SK-N-SH (cell line): ENCODE results near the gene COL28A1. TPM values are rescaled to one million over a fixed set of nuclear protein-coding genes. Genes with fewer than 3 reads are reported as not detected.

Experiments
- CTCF ChIA-PET: fragments of 300-600, 350-600 bp; formaldehyde crosslinking; extraction: SDS; loops from one replicate; lab custom pipeline; 2021; lab: Yijun Ruan, JAX
- POLR2A ChIA-PET: fragments of 350-600 bp; sonication (Branson Sonifier 250); formaldehyde crosslinking; extraction: SDS; loops from one replicate; lab custom pipeline; 2020; ENCODE audit warnings: antibody characterized with exemption, inconsistent platforms; lab: Yijun Ruan, JAX
- DNase-seq: peaks from one replicate; pipeline ENCODE4 v3.0.0; 2012
- H2AFZ ChIP-seq: fragments of 200-600 bp; sonication (generic); 2 replicates; pipeline ENCODE4 v1.8.1; 2016; ENCODE audit warnings: antibody characterized with exemption, mild to moderate bottlenecking, low read depth
- H3F3A ChIP-seq: fragments of 200-600 bp; sonication (generic); replicated peaks from 2 replicates; pipeline ENCODE3; 2016; ENCODE audit warnings: antibody characterized with exemption, mild to moderate bottlenecking; ENCODE audit not compliant: insufficient read depth
- H3K27ac ChIP-seq, 2 experiments: fragments of 200-500 bp in 1 of 2; fragments of 200-600 bp in 1 of 2; sonication (Bioruptor generic) in 1 of 2; sonication (generic), shearing (Covaris generic) in 1 of 2; 2 replicates each; pipeline versions ENCODE4 v1.5.1 to v1.6.1; 2014 to 2016; ENCODE audit warnings: low read depth in 2 of 2, inconsistent platforms in 1 of 2, low read length in 1 of 2, mild to moderate bottlenecking in 1 of 2, mixed read lengths in 1 of 2
- H3K27me3 ChIP-seq: fragments of 200-600 bp; sonication (generic), shearing (Covaris generic); 2 replicates; pipeline ENCODE4 v1.6.1; 2016; ENCODE audit warnings: mixed run types; ENCODE audit not compliant: insufficient read depth
- H3K36me3 ChIP-seq, 2 experiments: fragments of 200-500 bp in 1 of 2; fragments of 200-600 bp in 1 of 2; sonication (Bioruptor generic) in 1 of 2; sonication (generic) in 1 of 2; replicated peaks in 1 of 2; 2 replicates each; pipeline versions ENCODE3 to v1.5.1; 2014 to 2016; ENCODE audit warnings: low read length in 1 of 2, mild to moderate bottlenecking in 1 of 2; ENCODE audit not compliant: insufficient read depth in 2 of 2, control insufficient read depth in 1 of 2
- H3K4me1 ChIP-seq, 2 experiments: fragments of 200-500 bp in 1 of 2; fragments of 200-600 bp in 1 of 2; sonication (Bioruptor generic) in 1 of 2; sonication (generic), shearing (Covaris generic) in 1 of 2; 2 replicates each; pipeline versions ENCODE4 v1.5.1 to v1.6.1; 2014 to 2016; ENCODE audit warnings: low read depth in 1 of 2, low read length in 1 of 2, mixed run types in 1 of 2; ENCODE audit not compliant: insufficient read depth in 2 of 2, control insufficient read depth in 1 of 2
- H3K4me2 ChIP-seq: fragments of 200-600 bp; sonication (generic), shearing (Covaris generic); 2 replicates; pipeline ENCODE4 v1.6.1; 2017; ENCODE audit warnings: mixed run types
- H3K4me3 ChIP-seq, 2 experiments: fragments of 200-500 bp in 1 of 2; fragments of 200-600 bp in 1 of 2; sonication (Bioruptor generic) in 1 of 2; sonication (generic), shearing (Covaris generic) in 1 of 2; 2 replicates each; pipeline versions ENCODE4 v1.5.1 to v1.8.1; 2014 to 2016; ENCODE audit warnings: low read depth in 2 of 2, inconsistent platforms in 1 of 2, low read length in 1 of 2, mild to moderate bottlenecking in 1 of 2, mixed read lengths in 1 of 2, moderate library complexity in 1 of 2
- H3K79me2 ChIP-seq: fragments of 200-600 bp; sonication (generic); 2 replicates; pipeline ENCODE4 v1.8.1; 2017; ENCODE audit warnings: mild to moderate bottlenecking; ENCODE audit not compliant: insufficient read depth
- H3K9ac ChIP-seq: fragments of 200-600 bp; sonication (generic); 2 replicates; pipeline ENCODE4 v1.6.1; 2017; ENCODE audit warnings: mixed run types
- H3K9me2 ChIP-seq: fragments of 200-600 bp; sonication (generic); 2 replicates; pipeline ENCODE4 v1.6.1; 2017; ENCODE audit warnings: mixed run types
- H3K9me3 ChIP-seq: fragments of 200-600 bp; sonication (generic); 2 replicates; pipeline ENCODE4 v1.6.1; 2017; ENCODE audit warnings: mixed run types, mild to moderate bottlenecking, moderate library complexity
- H4K20me1 ChIP-seq: fragments of 200-600 bp; sonication (generic); 2 replicates; pipeline ENCODE4 v1.6.1; 2017; ENCODE audit warnings: mild to moderate bottlenecking, mixed run types; ENCODE audit not compliant: insufficient read depth
- CHD2 ChIP-seq: fragments of 150-350 bp; IDR thresholded peaks from 2 replicates; pipeline ENCODE4 v1.6.1; 2018; ENCODE audit warnings: low read length; ENCODE audit not compliant: partially characterized antibody
- ELF1 ChIP-seq: IDR thresholded peaks from 2 replicates; pipeline ENCODE4 v1.4.0; 2012
- EP300 ChIP-seq, 2 experiments: IDR thresholded peaks; 2 replicates each; pipeline versions ENCODE4 v1.4.0 to v1.6.1; 2012; ENCODE audit warnings: borderline replicate concordance in 1 of 2, low read depth in 1 of 2, low read length in 1 of 2
- GATA2 ChIP-seq: sonication (generic); formaldehyde crosslinking; IDR thresholded peaks from 2 replicates; pipeline ENCODE4 v1.5.0; 2020; ENCODE audit warnings: mild to moderate bottlenecking, missing genetic modification reagents
- JUND ChIP-seq: IDR thresholded peaks from 2 replicates; pipeline ENCODE4 v1.4.0; 2012
- MXI1 ChIP-seq: IDR thresholded peaks from 2 replicates; pipeline ENCODE4 v1.6.1; 2012; ENCODE audit warnings: mild to moderate bottlenecking, low read depth, low read length, improper control_type of control experiment
- RAD21 ChIP-seq: IDR thresholded peaks from 2 replicates; pipeline ENCODE4 v1.6.1; 2012; ENCODE audit warnings: mild to moderate bottlenecking, low read length
- RFX5 ChIP-seq: IDR thresholded peaks from 2 replicates; pipeline ENCODE4 v1.6.1; 2012; ENCODE audit warnings: mild to moderate bottlenecking, improper control_type of control experiment, low read length
- SIN3A ChIP-seq: IDR thresholded peaks from 2 replicates; pipeline ENCODE4 v1.6.1; 2012; ENCODE audit warnings: low read depth, mild to moderate bottlenecking, low read length, moderate library complexity, borderline replicate concordance
- TAF1 ChIP-seq: IDR thresholded peaks from 2 replicates; pipeline ENCODE4 v1.6.1; 2012; ENCODE audit warnings: low read depth, mild to moderate bottlenecking, low read length, moderate library complexity, borderline replicate concordance
- YY1 ChIP-seq: IDR thresholded peaks from 2 replicates; pipeline ENCODE4 v1.4.0; 2012; ENCODE audit warnings: low read depth, mild to moderate bottlenecking
- WGBS: methylation state at CpG from one replicate; pipeline ENCODE4 v1.1.6; 2017; ENCODE audit warnings: low lambda C conversion rate; 5-methylcytosine and 5-hydroxymethylcytosine counted together
- polyA plus RNA-seq, 3 experiments: library from polyadenylated mRNA; depleted of rRNA; stranded (reverse); fragments of >200 nt; gene quantifications; 2 replicates each; pipeline ENCODE4 v1.2.3, GENCODE V29; 2012
- TF ChIP-seq, protein P1 (sequence below): fragments of 200-600 bp; sonication (generic); IDR thresholded peaks from 2 replicates; pipeline ENCODE4 v1.6.1; 2017; ENCODE audit warnings: antibody characterized with exemption, mild to moderate bottlenecking, moderate library complexity
- TF ChIP-seq, protein P2 (sequence below): IDR thresholded peaks from 2 replicates; pipeline ENCODE4 v1.4.0; 2012; ENCODE audit warnings: low read depth, borderline replicate concordance
- TF ChIP-seq, protein P3 (sequence below): IDR thresholded peaks from 2 replicates; pipeline ENCODE4 v1.6.1; 2012; ENCODE audit warnings: mild to moderate bottlenecking, low read depth, low read length, moderate library complexity

COL28A1 gene
- polyA plus RNA-seq, 1 of the 3 experiments (the other 2 are of a cell fraction) = not detected

DNA sequence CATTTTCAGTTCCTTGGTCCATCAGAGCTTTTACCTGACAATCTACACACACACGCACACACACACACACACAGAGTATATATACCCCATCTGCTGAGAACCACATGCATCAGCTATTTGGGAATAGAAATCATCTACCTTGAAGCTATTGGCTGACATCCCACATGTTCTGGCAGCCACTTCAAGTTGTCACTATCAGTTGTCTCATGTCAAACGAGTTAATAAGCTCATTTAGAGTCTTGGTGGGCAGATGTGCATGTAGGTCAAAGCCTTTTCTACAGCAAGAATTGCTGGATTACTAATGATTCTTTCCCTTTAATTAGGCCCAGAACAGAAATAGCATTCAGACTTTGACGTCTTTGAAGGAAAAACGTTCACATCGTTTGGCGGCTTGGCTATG lies 36.8 kb downstream of the COL28A1 start:
- Histone ChIP-seq H3K79me2 (no peaks in the 10 kb centered on the region), H3K27me3 (no peaks in the 10 kb centered on the region), H3K9me2 (no peaks in the 10 kb centered on the region), H3K36me3 (no peaks in the 10 kb centered on the region), H3K4me1 (peaks cover 0 to 6% of the 10 kb centered on the region in 2 experiments; a peak in 1 of 4 replicates), H3K4me2 (no peak overlapping the region), H3K9me3 (no peaks in the 10 kb centered on the region), H3F3A (no peaks in the 10 kb centered on the region), H3K9ac (no peak overlapping the region), H4K20me1 (no peaks in the 10 kb centered on the region), H3K4me3 (no peak overlapping the region), H3K27ac (0 out of 4 replicates have a peak overlapping the region, but pooled peaks of 1 of the 2 experiments have one; percentile 6), H2AFZ (no peak overlapping the region)
- ChIA-PET CTCF (interaction anchor here (1.3 to 1.5 kb wide), 2 partner anchors 24 to 75 kb away, joined by 4 to 7 read pairs; no protein-coding TSS in a partner anchor), POLR2A (no interaction called here)
- WGBS = 66% methylated on average over 6 of the region's 6 CpGs
- peak; percentile 47; the same call in 1 of the 2 replicates for TF ChIP-seq MXI1
- peak; percentile 37; the same call in 1 of the 2 replicates for TF ChIP-seq GATA2 (CRISPR knock-in tag)
- TF ChIP-seq, protein P1, sequence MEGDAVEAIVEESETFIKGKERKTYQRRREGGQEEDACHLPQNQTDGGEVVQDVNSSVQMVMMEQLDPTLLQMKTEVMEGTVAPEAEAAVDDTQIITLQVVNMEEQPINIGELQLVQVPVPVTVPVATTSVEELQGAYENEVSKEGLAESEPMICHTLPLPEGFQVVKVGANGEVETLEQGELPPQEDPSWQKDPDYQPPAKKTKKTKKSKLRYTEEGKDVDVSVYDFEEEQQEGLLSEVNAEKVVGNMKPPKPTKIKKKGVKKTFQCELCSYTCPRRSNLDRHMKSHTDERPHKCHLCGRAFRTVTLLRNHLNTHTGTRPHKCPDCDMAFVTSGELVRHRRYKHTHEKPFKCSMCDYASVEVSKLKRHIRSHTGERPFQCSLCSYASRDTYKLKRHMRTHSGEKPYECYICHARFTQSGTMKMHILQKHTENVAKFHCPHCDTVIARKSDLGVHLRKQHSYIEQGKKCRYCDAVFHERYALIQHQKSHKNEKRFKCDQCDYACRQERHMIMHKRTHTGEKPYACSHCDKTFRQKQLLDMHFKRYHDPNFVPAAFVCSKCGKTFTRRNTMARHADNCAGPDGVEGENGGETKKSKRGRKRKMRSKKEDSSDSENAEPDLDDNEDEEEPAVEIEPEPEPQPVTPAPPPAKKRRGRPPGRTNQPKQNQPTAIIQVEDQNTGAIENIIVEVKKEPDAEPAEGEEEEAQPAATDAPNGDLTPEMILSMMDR = no peak
- peak in 1 of 2 experiments; percentile 57; a peak in 1 of 4 replicates for TF ChIP-seq EP300 (IDR thresholded peaks at IDR 0.05; ENCODE audit: borderline replicate concordance in 1 of 2, low read depth in 1 of 2, low read length in 1 of 2)
- no peak for TF ChIP-seq JUND
- DNase-seq = no peak

DNA sequence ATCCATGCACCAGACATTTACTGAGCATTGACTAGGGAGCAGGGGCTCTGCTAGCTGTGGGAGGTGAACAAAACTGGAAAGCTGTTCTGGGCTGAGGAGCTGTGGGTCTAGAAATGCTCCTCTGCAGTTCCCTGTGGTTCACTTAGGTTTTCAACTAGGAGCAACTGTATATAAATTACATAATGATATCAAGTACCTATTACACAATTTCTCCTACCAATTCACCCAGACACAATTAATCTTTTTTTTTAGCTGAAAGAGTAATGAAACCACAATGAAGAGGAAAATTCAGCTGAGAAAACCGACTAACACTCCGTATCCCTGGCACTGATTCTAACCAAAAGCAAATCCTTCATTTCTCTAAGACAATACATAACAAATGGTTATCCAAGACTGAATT lies 39.4 kb downstream of the COL28A1 start:
- H3K9ac ChIP-seq = no peak overlapping the region
- H3F3A ChIP-seq = peaks cover 8% of the 10 kb centered on the region
- no peak for TF ChIP-seq RFX5
- TF ChIP-seq ELF1 = no peak
- TF ChIP-seq, protein P2, sequence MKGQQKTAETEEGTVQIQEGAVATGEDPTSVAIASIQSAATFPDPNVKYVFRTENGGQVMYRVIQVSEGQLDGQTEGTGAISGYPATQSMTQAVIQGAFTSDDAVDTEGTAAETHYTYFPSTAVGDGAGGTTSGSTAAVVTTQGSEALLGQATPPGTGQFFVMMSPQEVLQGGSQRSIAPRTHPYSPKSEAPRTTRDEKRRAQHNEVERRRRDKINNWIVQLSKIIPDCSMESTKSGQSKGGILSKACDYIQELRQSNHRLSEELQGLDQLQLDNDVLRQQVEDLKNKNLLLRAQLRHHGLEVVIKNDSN = no peak
- TF ChIP-seq SIN3A = no peak
- no peak for TF ChIP-seq YY1
- TF ChIP-seq RAD21 = no peak
- TF ChIP-seq, protein P3, sequence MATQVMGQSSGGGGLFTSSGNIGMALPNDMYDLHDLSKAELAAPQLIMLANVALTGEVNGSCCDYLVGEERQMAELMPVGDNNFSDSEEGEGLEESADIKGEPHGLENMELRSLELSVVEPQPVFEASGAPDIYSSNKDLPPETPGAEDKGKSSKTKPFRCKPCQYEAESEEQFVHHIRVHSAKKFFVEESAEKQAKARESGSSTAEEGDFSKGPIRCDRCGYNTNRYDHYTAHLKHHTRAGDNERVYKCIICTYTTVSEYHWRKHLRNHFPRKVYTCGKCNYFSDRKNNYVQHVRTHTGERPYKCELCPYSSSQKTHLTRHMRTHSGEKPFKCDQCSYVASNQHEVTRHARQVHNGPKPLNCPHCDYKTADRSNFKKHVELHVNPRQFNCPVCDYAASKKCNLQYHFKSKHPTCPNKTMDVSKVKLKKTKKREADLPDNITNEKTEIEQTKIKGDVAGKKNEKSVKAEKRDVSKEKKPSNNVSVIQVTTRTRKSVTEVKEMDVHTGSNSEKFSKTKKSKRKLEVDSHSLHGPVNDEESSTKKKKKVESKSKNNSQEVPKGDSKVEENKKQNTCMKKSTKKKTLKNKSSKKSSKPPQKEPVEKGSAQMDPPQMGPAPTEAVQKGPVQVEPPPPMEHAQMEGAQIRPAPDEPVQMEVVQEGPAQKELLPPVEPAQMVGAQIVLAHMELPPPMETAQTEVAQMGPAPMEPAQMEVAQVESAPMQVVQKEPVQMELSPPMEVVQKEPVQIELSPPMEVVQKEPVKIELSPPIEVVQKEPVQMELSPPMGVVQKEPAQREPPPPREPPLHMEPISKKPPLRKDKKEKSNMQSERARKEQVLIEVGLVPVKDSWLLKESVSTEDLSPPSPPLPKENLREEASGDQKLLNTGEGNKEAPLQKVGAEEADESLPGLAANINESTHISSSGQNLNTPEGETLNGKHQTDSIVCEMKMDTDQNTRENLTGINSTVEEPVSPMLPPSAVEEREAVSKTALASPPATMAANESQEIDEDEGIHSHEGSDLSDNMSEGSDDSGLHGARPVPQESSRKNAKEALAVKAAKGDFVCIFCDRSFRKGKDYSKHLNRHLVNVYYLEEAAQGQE = no peak
- no peak for TF ChIP-seq TAF1
- no peak for TF ChIP-seq CHD2
- no peak for TF ChIP-seq EP300 (IDR thresholded peaks at IDR 0.05; ENCODE audit: borderline replicate concordance in 1 of 2, low read depth in 1 of 2, low read length in 1 of 2)
- ChIA-PET POLR2A (no interaction called here), CTCF (interaction anchor here (1.0 kb wide), 3 partner anchors 9 to 72 kb away, joined by 3 to 4 read pairs (median 4); no protein-coding TSS in a partner anchor)
- H3K9me2 ChIP-seq = no peaks in the 10 kb centered on the region
- H3K4me3 ChIP-seq = no peak overlapping the region
- no peak overlapping the region for H2AFZ ChIP-seq
- no peaks in the 10 kb centered on the region for H3K27me3 ChIP-seq
- no peaks in the 10 kb centered on the region for H3K36me3 ChIP-seq
- DNase-seq = no peak
- H3K79me2 ChIP-seq = no peaks in the 10 kb centered on the region
- 90% methylated on average over 2 of the region's 2 CpGs for WGBS
- H3K27ac ChIP-seq = no peak overlapping the region
- H3K9me3 ChIP-seq = no peaks in the 10 kb centered on the region
- no peak overlapping the region for H3K4me2 ChIP-seq
- H4K20me1 ChIP-seq = no peaks in the 10 kb centered on the region
- peaks cover 6 to 20% of the 10 kb centered on the region in 2 experiments; a peak in 2 of 4 replicates for H3K4me1 ChIP-seq
